Measurements from ENCODE around the gene PHETA1. TPM values are rescaled to one million over a fixed set of nuclear protein-coding genes. Genes with fewer than 3 reads are reported as not detected.

PHETA1 gene
- total RNA-seq, 2 donors from 2014 or later, result 11.5 to 13.4 TPM

- Histone ChIP-seq H3K27ac (no peak overlapping the region), H3K27me3 (no peaks in the 10 kb centered on the region), H3K4me3 (no peak overlapping the region), H3K9me3 (no peaks in the 10 kb centered on the region), H3K36me3 (no peaks in the 10 kb centered on the region), H3K4me1 (no peaks in the 10 kb centered on the region)
- DNase-seq (ENCODE audit: low spot score), result no peak
- TF ChIP-seq CTCF (IDR thresholded peaks at IDR 0.05), result no peak
Measured at GRCh38 chr12:111321317-111321716, 47.6 kb downstream of the PHETA1 start.

GRCh38 chr12:111320258-111321050 is 48.4 kb downstream of the PHETA1 start:
- Histone ChIP-seq H3K9me3 (no peaks in the 10 kb centered on the region), H3K36me3 (no peaks in the 10 kb centered on the region), H3K27ac (no peak overlapping the region), H3K4me1 (no peaks in the 10 kb centered on the region), H3K27me3 (no peaks in the 10 kb centered on the region), H3K4me3 (no peak overlapping the region)
- TF ChIP-seq CTCF (IDR thresholded peaks at IDR 0.05), result no peak
- no peak for DNase-seq (ENCODE audit: low spot score)

GRCh38 chr12:111319600-111320257 is 49.2 kb downstream of the PHETA1 start:
- no peak for TF ChIP-seq CTCF (IDR thresholded peaks at IDR 0.05)
- Histone ChIP-seq H3K4me3 (no peak overlapping the region), H3K36me3 (no peaks in the 10 kb centered on the region), H3K27me3 (no peaks in the 10 kb centered on the region), H3K4me1 (no peaks in the 10 kb centered on the region), H3K27ac (no peak overlapping the region), H3K9me3 (no peaks in the 10 kb centered on the region)
- DNase-seq (ENCODE audit: low spot score), result no peak

- no peak overlapping the region for H3K4me3 ChIP-seq
- no peak for DNase-seq (ENCODE audit: low spot score)
- TF ChIP-seq CTCF (IDR thresholded peaks at IDR 0.05), result no peak
- H3K27me3 ChIP-seq, result no peaks in the 10 kb centered on the region
- no peaks in the 10 kb centered on the region for H3K9me3 ChIP-seq
- no peaks in the 10 kb centered on the region for H3K36me3 ChIP-seq
- no peak overlapping the region for H3K27ac ChIP-seq
- no peaks in the 10 kb centered on the region for H3K4me1 ChIP-seq
Measured at GRCh38 chr12:111318450-111318849, 50.4 kb downstream of the PHETA1 start.

DNA sequence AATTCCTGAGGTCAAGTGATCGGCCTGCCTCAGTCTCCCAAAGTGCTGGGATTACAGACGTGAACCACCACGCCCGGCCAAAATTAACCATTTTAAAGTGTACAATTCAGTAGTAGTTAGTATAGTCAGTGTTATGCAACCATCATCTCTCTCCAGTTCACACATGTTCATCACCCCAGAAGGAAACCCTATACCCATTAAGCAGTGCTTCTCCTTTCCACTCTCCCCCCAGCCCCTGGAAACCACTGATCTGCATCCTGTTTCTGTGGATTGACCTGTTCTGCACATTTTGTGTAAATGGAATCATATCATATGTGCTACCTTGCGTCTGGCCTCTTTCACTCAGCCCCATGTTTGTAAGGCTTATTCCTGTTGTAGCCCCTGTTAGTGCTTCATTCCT is 52.2 kb downstream of the PHETA1 start:
- H3K9me3 ChIP-seq, result no peaks in the 10 kb centered on the region
- H3K27ac ChIP-seq, result no peak overlapping the region
- no peaks in the 10 kb centered on the region for H3K27me3 ChIP-seq
- TF ChIP-seq CTCF (IDR thresholded peaks at IDR 0.05), result no peak
- no peaks in the 10 kb centered on the region for H3K4me1 ChIP-seq
- H3K36me3 ChIP-seq, result no peaks in the 10 kb centered on the region
- no peak overlapping the region for H3K4me3 ChIP-seq
- DNase-seq (ENCODE audit: low spot score), result no peak
